GM21723 (cell line): ENCODE results near the gene THEM5.

Source experiments
- ATAC-seq: cut with Tn5 transposase; IDR thresholded peaks from one replicate; pipeline ENCODE4 v1.9.1; 2021; ENCODE audit warnings: mild to moderate bottlenecking, moderate library complexity; ENCODE audit not compliant: unreplicated experiment

Gene THEM5

DNA sequence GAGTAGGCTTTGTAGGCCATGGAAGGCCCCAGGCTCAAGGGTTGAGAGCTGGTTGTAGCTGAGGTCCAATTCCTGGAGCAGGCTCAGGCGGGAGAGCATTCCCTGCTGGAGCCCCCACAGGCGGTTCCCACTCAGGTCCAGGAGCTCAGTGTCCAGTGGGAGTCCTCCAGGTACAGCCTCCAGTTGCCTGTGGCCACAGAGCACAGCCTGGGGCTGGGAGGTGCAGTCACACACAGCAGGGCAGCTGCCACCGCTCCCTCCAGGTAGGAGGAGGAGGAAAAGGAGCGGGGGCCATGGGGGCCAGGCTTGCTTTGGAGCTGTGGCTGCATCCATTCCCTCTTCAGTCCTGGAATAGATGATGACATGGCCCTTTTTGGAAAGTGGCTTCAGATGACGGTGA, 51.1 kb downstream of the THEM5 start:
- no peak for ATAC-seq

GRCh38 chr1:151801846-151802245, 51.7 kb downstream of the THEM5 start:
- ATAC-seq, result no peak

DNA sequence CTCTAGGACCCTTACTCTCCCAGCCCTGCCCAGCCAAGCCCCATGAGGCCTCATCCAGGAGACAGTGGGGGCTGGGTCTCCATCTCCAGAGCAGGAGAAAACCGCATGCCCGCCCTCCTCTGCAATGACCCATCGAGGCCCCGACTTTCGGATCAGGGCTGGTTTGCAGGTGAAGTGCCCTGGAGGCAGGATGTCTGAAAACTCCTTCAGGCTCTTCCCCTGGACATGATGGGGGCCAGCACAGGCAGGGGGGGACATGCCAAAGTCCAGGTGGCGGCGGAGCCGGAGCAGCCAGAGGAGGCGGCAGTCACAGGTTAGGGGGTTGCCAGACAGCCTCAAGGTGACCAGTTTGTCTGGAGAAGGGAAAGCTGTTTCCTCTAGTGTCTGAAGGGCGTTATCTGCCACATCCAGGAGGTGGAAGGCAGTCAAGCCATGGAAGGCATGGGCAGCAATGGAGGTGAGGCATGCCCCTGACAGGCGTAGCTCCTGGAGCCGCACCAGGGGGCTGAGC, 52.1 kb downstream of the THEM5 start:
- ATAC-seq, result no peak

- ATAC-seq, result no peak
Observed at GRCh38 chr1:151800830-151801229, 52.7 kb downstream of the THEM5 start.

GRCh38 chr1:151799179-151800022, 54.1 kb downstream of the THEM5 start:
- no peak for ATAC-seq

GRCh38 chr1:151798571-151798970, 54.9 kb downstream of the THEM5 start:
- no peak for ATAC-seq
